ENCODE data around the gene CACNA2D3.

Gene CACNA2D3

GRCh38 chr3:54494209-54494608 is 371.9 kb downstream of the CACNA2D3 start:
- no peak for DNase-seq

GRCh38 chr3:54506603-54507002 is 384.3 kb downstream of the CACNA2D3 start:
- DNase-seq = no peak

- no peak for DNase-seq
Measured at GRCh38 chr3:54507876-54508460, 385.6 kb downstream of the CACNA2D3 start.

- DNase-seq = no peak
Measured at GRCh38 chr3:54510506-54510905, 388.2 kb downstream of the CACNA2D3 start.

GRCh38 chr3:54511766-54512365 is 389.5 kb downstream of the CACNA2D3 start:
- DNase-seq = no peak

GRCh38 chr3:54514006-54514405 is 391.7 kb downstream of the CACNA2D3 start:
- no peak for DNase-seq

- no peak for DNase-seq
Measured at GRCh38 chr3:54514416-54514815, 392.1 kb downstream of the CACNA2D3 start.

GRCh38 chr3:54515441-54516213 is 393.3 kb downstream of the CACNA2D3 start:
- DNase-seq = no peak

- no peak for DNase-seq
Measured at GRCh38 chr3:54517424-54517823, 395.1 kb downstream of the CACNA2D3 start.

- no peak for DNase-seq
Measured at GRCh38 chr3:54518011-54518675, 395.8 kb downstream of the CACNA2D3 start.

GRCh38 chr3:54519493-54519892 is 397.1 kb downstream of the CACNA2D3 start:
- no peak for DNase-seq

GRCh38 chr3:54520060-54520459 is 397.7 kb downstream of the CACNA2D3 start:
- no peak for DNase-seq

GRCh38 chr3:54527521-54527920 is 405.2 kb downstream of the CACNA2D3 start:
- DNase-seq = no peak

GRCh38 chr3:54527953-54528352 is 405.6 kb downstream of the CACNA2D3 start:
- no peak for DNase-seq

GRCh38 chr3:54528668-54529067 is 406.3 kb downstream of the CACNA2D3 start:
- no peak for DNase-seq

- no peak for DNase-seq
Measured at GRCh38 chr3:54530091-54530490, 407.7 kb downstream of the CACNA2D3 start.

GRCh38 chr3:54530944-54531343 is 408.6 kb downstream of the CACNA2D3 start:
- no peak for DNase-seq

- DNase-seq = no peak
Measured at GRCh38 chr3:54531741-54532140, 409.4 kb downstream of the CACNA2D3 start.

GRCh38 chr3:54533856-54534255 is 411.5 kb downstream of the CACNA2D3 start:
- DNase-seq = no peak

- DNase-seq = no peak
Measured at GRCh38 chr3:54535619-54536018, 413.3 kb downstream of the CACNA2D3 start.

- DNase-seq = no peak
Measured at GRCh38 chr3:54536450-54536849, 414.1 kb downstream of the CACNA2D3 start.

GRCh38 chr3:54537506-54537905 is 415.2 kb downstream of the CACNA2D3 start:
- no peak for DNase-seq

- DNase-seq = no peak
Measured at GRCh38 chr3:54538346-54538745, 416.0 kb downstream of the CACNA2D3 start.

- DNase-seq = no peak
Measured at GRCh38 chr3:54541369-54541768, 419.0 kb downstream of the CACNA2D3 start.

All from activated naive CD4-positive, alpha-beta T cell treated with anti-CD3 and anti-CD28 coated beads, Interleukin-2, amount 50 U/mL, for 16 hours (primary cell).